ENCODE measurements around the gene NDE1. TPM values are rescaled to one million over a fixed set of nuclear protein-coding genes. Genes with fewer than 3 reads are reported as not detected.

NDE1 gene
- total RNA-seq, 2 experiments from 2014 or later: 88.9 to 141 TPM

DNA sequence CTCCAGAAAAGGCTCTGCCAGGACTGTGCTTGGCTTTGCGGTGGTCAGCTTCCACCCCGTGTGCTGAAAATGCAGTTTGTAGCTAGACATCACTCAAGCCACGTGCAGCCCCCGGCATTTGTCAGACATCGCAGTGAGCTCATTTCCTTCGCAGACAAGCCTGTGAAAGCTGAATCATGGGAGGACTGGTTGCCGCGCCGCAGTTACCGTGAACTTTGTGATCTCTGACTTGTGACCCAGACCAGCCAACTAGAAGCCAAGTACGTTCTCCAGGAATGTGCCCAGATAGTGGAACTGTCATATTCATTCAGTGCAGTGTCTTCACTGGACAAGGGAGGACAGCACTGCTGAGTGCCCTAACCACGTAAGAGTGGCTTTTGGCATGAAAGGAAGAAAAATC is 58.1 kb downstream of the NDE1 start:
- no peaks in the 10 kb centered on the region for H3K9me3 ChIP-seq (ENCODE audit: low read length)
- no peak overlapping the region for H3K4me3 ChIP-seq (ENCODE audit: low read depth, low read length, poor library complexity, severe bottlenecking)
- no peak overlapping the region for H2AFZ ChIP-seq (ENCODE audit: low read length)
- ChIA-PET CTCF (ENCODE audit: unreplicated experiment) (no interaction called here), POLR2A (no interaction called here)
- no peak for TF ChIP-seq EZH2phosphoT487 (IDR thresholded peaks at IDR 0.05; ENCODE audit: borderline replicate concordance, low read depth, low read length)
- TF ChIP-seq, protein P1, sequence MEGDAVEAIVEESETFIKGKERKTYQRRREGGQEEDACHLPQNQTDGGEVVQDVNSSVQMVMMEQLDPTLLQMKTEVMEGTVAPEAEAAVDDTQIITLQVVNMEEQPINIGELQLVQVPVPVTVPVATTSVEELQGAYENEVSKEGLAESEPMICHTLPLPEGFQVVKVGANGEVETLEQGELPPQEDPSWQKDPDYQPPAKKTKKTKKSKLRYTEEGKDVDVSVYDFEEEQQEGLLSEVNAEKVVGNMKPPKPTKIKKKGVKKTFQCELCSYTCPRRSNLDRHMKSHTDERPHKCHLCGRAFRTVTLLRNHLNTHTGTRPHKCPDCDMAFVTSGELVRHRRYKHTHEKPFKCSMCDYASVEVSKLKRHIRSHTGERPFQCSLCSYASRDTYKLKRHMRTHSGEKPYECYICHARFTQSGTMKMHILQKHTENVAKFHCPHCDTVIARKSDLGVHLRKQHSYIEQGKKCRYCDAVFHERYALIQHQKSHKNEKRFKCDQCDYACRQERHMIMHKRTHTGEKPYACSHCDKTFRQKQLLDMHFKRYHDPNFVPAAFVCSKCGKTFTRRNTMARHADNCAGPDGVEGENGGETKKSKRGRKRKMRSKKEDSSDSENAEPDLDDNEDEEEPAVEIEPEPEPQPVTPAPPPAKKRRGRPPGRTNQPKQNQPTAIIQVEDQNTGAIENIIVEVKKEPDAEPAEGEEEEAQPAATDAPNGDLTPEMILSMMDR (conservative IDR thresholded peaks at IDR 0.05; ENCODE audit: low read length): no peak
- H4K20me1 ChIP-seq (ENCODE audit: insufficient read depth, low read length): no peaks in the 10 kb centered on the region
- H3K79me2 ChIP-seq (ENCODE audit: insufficient read depth, low read depth, low read length): no peaks in the 10 kb centered on the region
- H3K36me3 ChIP-seq (ENCODE audit: insufficient read depth, low read length): peaks cover 39% of the 10 kb centered on the region
- H3K4me2 ChIP-seq (ENCODE audit: low read length): no peak overlapping the region
- H3K27ac ChIP-seq (ENCODE audit: low read depth, low read length, poor library complexity, severe bottlenecking): no peak overlapping the region
- no peak for DNase-seq (ENCODE audit: low spot score)
- no peaks in the 10 kb centered on the region for H3K4me1 ChIP-seq (ENCODE audit: insufficient read depth, low read length, poor library complexity, severe bottlenecking)
- intact Hi-C loops (cut with micrococcal nuclease; ENCODE audit: unreplicated experiment): loop anchor here (10.0 kb wide), 1 partner anchor 183 kb away; no protein-coding TSS in a partner anchor
- no peaks in the 10 kb centered on the region for H3K9me2 ChIP-seq (ENCODE audit: insufficient read depth, low read length)
- BruUV-seq (replicated peaks): no TSS peak

GRCh38 chr16:15708997-15709396 is 59.0 kb downstream of the NDE1 start:
- Histone ChIP-seq H3K27ac (ENCODE audit: low read depth, low read length, poor library complexity, severe bottlenecking) (no peak overlapping the region), H3K36me3 (ENCODE audit: insufficient read depth, low read length) (peaks cover 36% of the 10 kb centered on the region; the same call in 1 of the 2 replicates), H3K9me2 (ENCODE audit: insufficient read depth, low read length) (no peaks in the 10 kb centered on the region), H4K20me1 (ENCODE audit: insufficient read depth, low read length) (no peaks in the 10 kb centered on the region), H2AFZ (ENCODE audit: low read length) (no peak overlapping the region), H3K4me3 (ENCODE audit: low read depth, low read length, poor library complexity, severe bottlenecking) (no peak overlapping the region), H3K9me3 (ENCODE audit: low read length) (no peaks in the 10 kb centered on the region), H3K4me2 (ENCODE audit: low read length) (no peak overlapping the region), H3K4me1 (ENCODE audit: insufficient read depth, low read length, poor library complexity, severe bottlenecking) (no peaks in the 10 kb centered on the region), H3K79me2 (ENCODE audit: insufficient read depth, low read depth, low read length) (no peaks in the 10 kb centered on the region)
- TF ChIP-seq EZH2phosphoT487 (IDR thresholded peaks at IDR 0.05; ENCODE audit: borderline replicate concordance, low read depth, low read length): no peak
- TF ChIP-seq, protein P1 (conservative IDR thresholded peaks at IDR 0.05; ENCODE audit: low read length): no peak
- no peak for DNase-seq (ENCODE audit: low spot score)
- ChIA-PET POLR2A (no interaction called here), CTCF (ENCODE audit: unreplicated experiment) (no interaction called here)
- BruUV-seq (replicated peaks): no TSS peak
- intact Hi-C loops (cut with micrococcal nuclease; ENCODE audit: unreplicated experiment): loop anchor here (10.0 kb wide), 1 partner anchor 184 kb away; no protein-coding TSS in a partner anchor

- TF ChIP-seq EZH2phosphoT487 (IDR thresholded peaks at IDR 0.05; ENCODE audit: borderline replicate concordance, low read depth, low read length): no peak
- TF ChIP-seq, protein P1 (conservative IDR thresholded peaks at IDR 0.05; ENCODE audit: low read length): no peak
- ChIA-PET POLR2A (no interaction called here), CTCF (ENCODE audit: unreplicated experiment) (no interaction called here)
- no peak for DNase-seq (ENCODE audit: low spot score)
- no peak overlapping the region for H3K27ac ChIP-seq (ENCODE audit: low read depth, low read length, poor library complexity, severe bottlenecking)
- H2AFZ ChIP-seq (ENCODE audit: low read length): no peak overlapping the region
- intact Hi-C loops (cut with micrococcal nuclease; ENCODE audit: unreplicated experiment): no loop called here
- no peaks in the 10 kb centered on the region for H3K9me3 ChIP-seq (ENCODE audit: low read length)
- no peaks in the 10 kb centered on the region for H3K4me1 ChIP-seq (ENCODE audit: insufficient read depth, low read length, poor library complexity, severe bottlenecking)
- no TSS peak for BruUV-seq (replicated peaks)
- no peak overlapping the region for H3K4me3 ChIP-seq (ENCODE audit: low read depth, low read length, poor library complexity, severe bottlenecking)
- no peaks in the 10 kb centered on the region for H3K79me2 ChIP-seq (ENCODE audit: insufficient read depth, low read depth, low read length)
- no peaks in the 10 kb centered on the region for H4K20me1 ChIP-seq (ENCODE audit: insufficient read depth, low read length)
- H3K36me3 ChIP-seq (ENCODE audit: insufficient read depth, low read length): peaks cover 45% of the 10 kb centered on the region
- H3K9me2 ChIP-seq (ENCODE audit: insufficient read depth, low read length): no peaks in the 10 kb centered on the region
- H3K4me2 ChIP-seq (ENCODE audit: low read length): no peak overlapping the region
Observed at GRCh38 chr16:15714393-15715172, 64.5 kb downstream of the NDE1 start.

Data from OCI-LY7 (cell line).